Mononuclear cell (primary cell): ENCODE measurements around the gene SLIT3. TPM values are rescaled to one million over a fixed set of nuclear protein-coding genes. Genes with fewer than 3 reads are reported as not detected.

Experiments
- H3K27me3 ChIP-seq: 2 replicates; pipeline ENCODE4 v1.6.0; 2011; ENCODE audit warnings: low read length, control low read depth; ENCODE audit not compliant: insufficient read depth
- H3K4me1 ChIP-seq: 2 replicates; pipeline ENCODE4 v1.5.1; 2011; ENCODE audit warnings: mild to moderate bottlenecking, low read length, control low read depth; ENCODE audit not compliant: insufficient read depth
- H3K4me3 ChIP-seq: 2 replicates; pipeline ENCODE4 v1.5.1; 2011; ENCODE audit warnings: mild to moderate bottlenecking, low read length, moderate library complexity
- H3K9me3 ChIP-seq: 2 replicates; pipeline ENCODE4 v1.5.1; 2011; ENCODE audit warnings: low read depth, mild to moderate bottlenecking, control low read depth, low read length
- total RNA-seq: library from RNA; depleted of rRNA; stranded (reverse); fragments of >200 nt; gene quantifications from one replicate; pipeline ENCODE4 v1.2.3, GENCODE V29; 2012

The SLIT3 gene
- total RNA-seq, 1 donor: 0.10 TPM

DNA sequence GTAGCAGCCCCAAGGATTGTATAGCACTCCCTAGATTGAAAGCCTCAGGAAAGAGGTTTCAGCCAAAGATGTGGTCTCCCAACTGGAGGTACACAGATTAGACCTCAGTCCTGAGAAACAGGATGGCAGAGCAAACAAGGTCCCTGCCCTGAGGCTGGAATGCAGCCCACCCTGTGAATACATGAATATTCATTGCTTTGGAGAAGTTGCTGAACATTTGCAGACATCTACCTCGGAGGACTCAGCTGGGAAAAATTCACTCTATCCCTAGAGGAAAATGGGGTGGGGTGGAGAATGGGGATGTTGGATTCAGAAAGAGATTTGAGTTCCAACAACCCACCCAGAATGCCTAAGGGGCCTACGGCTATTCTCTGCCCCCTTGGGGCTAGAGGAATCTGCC is 129.4 kb downstream of the SLIT3 start:
- H3K27me3 ChIP-seq: no peaks in the 10 kb centered on the region
- no peaks in the 10 kb centered on the region for H3K4me1 ChIP-seq
- H3K4me3 ChIP-seq: no peak overlapping the region
- H3K9me3 ChIP-seq: no peaks in the 10 kb centered on the region

GRCh38 chr5:169169783-169170182 is 131.2 kb downstream of the SLIT3 start:
- Histone ChIP-seq H3K4me3 (no peak overlapping the region), H3K4me1 (no peaks in the 10 kb centered on the region), H3K9me3 (no peaks in the 10 kb centered on the region), H3K27me3 (no peaks in the 10 kb centered on the region)

GRCh38 chr5:169168280-169168679 is 132.7 kb downstream of the SLIT3 start:
- H3K27me3 ChIP-seq: no peaks in the 10 kb centered on the region
- no peaks in the 10 kb centered on the region for H3K4me1 ChIP-seq
- no peak overlapping the region for H3K4me3 ChIP-seq
- H3K9me3 ChIP-seq: no peaks in the 10 kb centered on the region

DNA sequence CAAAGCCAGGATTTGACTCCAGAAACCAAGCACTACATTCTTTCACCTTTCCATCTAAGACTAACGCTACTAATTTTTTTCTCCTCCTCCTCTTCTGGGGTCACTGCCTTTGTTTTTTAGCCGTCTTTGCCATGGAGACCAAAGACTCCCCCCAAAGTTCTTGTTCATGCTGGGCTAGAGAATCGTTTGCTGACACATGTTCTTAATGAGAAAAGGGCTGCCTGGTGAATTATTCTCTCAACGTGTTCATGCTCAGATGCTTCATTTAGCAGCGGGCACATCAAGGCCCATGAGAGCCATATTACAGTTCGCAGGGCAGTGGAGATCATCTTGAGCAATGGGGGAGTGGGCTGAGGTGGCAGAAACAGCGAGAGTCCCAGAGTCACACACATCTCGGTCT is 134.9 kb downstream of the SLIT3 start:
- Histone ChIP-seq H3K4me1 (no peaks in the 10 kb centered on the region), H3K4me3 (no peak overlapping the region), H3K27me3 (no peaks in the 10 kb centered on the region), H3K9me3 (no peaks in the 10 kb centered on the region)

DNA sequence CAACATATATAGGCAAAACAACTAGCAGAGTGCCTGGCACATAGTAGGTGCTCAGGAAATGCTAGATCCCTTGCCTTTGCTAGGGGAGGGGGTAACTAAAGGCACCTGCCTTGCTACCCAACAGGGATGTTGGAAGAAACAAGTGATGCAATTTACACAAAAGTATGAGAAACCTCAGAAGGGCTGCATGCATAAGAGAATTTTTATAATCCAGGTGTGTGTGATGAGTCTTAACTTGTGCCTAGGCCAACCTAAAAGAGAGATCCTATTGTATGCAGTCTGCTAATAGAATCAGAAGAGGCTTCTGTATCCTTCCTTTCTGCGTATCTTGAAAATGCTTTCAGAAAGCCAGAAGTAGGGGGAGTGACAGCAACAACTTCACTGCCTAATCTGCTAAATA is 135.9 kb downstream of the SLIT3 start:
- Histone ChIP-seq H3K4me3 (no peak overlapping the region), H3K9me3 (no peaks in the 10 kb centered on the region), H3K27me3 (no peaks in the 10 kb centered on the region), H3K4me1 (no peaks in the 10 kb centered on the region)

- H3K4me1 ChIP-seq: no peaks in the 10 kb centered on the region
- no peaks in the 10 kb centered on the region for H3K9me3 ChIP-seq
- no peaks in the 10 kb centered on the region for H3K27me3 ChIP-seq
- no peak overlapping the region for H3K4me3 ChIP-seq
Observed at GRCh38 chr5:169164481-169164925, 136.4 kb downstream of the SLIT3 start.

DNA sequence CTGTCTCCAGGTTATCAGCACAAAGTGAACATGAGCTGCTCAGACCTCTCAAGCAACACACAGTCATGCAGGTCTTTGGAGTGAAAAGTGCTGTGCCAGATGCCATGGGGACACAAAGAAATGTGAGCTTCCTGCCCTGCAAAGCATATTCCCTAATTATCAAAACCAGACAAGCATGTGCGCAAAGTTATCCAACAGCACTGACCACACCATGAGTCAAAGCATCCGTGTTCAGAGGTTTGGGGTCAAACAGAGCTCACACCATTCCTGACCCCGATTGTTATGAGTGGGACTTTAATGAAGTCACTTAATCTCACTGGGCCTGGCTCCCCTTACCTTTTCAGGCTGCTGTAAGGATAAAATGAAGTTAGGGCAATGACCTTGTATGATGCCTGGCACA is 138.5 kb downstream of the SLIT3 start:
- Histone ChIP-seq H3K4me1 (no peaks in the 10 kb centered on the region), H3K9me3 (peaks cover 7% of the 10 kb centered on the region), H3K4me3 (no peak overlapping the region), H3K27me3 (no peaks in the 10 kb centered on the region)

GRCh38 chr5:169161022-169161680 is 139.8 kb downstream of the SLIT3 start:
- H3K9me3 ChIP-seq: peaks cover 7% of the 10 kb centered on the region
- H3K27me3 ChIP-seq: no peaks in the 10 kb centered on the region
- H3K4me1 ChIP-seq: no peaks in the 10 kb centered on the region
- H3K4me3 ChIP-seq: no peak overlapping the region

GRCh38 chr5:169160405-169160901 is 140.5 kb downstream of the SLIT3 start:
- peaks cover 7% of the 10 kb centered on the region for H3K9me3 ChIP-seq
- no peaks in the 10 kb centered on the region for H3K27me3 ChIP-seq
- H3K4me3 ChIP-seq: no peak overlapping the region
- H3K4me1 ChIP-seq: no peaks in the 10 kb centered on the region

DNA sequence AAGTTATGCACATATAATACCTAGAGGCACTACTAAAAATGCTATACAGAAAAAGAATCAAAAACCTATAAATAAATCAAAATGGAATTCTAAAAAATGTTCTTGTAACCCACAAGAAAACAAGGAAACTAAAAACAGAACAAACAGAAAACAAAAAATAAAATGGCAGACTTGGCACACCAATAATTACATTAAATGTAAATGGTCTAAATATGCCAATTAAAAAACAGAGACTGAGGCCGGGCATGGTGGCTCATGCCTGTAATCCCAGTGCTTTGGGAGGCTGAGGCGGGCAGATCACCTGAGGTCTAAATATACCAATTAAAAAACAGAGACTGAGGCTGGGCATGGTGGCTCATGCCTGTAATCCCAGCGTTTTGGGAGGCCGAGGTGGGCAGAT is 142.2 kb downstream of the SLIT3 start:
- Histone ChIP-seq H3K9me3 (peaks cover 7% of the 10 kb centered on the region), H3K4me1 (no peaks in the 10 kb centered on the region), H3K27me3 (no peaks in the 10 kb centered on the region)

DNA sequence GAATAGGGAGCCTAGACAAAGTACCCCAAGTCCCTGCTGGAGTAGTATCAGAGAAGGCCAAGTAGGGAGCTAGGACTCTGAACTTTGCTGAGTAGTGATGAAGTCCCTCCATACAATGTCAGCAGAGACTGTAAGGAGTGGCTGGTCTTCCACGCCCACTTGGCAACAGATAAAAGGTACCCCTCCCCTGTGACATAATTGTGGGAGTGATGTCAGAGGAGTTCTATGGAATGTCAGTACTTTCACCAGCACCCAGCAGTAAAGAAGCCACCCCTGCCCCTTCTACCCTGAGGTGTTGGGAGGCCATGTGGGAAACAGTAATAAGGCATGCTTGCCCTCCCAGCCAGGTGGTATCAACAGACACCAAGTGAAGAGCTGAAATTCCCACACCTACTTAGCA is 143.9 kb downstream of the SLIT3 start:
- H3K4me1 ChIP-seq: no peaks in the 10 kb centered on the region
- no peak overlapping the region for H3K4me3 ChIP-seq
- no peaks in the 10 kb centered on the region for H3K27me3 ChIP-seq
- peaks cover 7% of the 10 kb centered on the region for H3K9me3 ChIP-seq

More for the DNA sequence above, 142.2 kb downstream of the SLIT3 start:
- H3K4me3 ChIP-seq: no peak overlapping the region

- Histone ChIP-seq H3K4me3 (no peak overlapping the region), H3K27me3 (no peaks in the 10 kb centered on the region), H3K4me1 (no peaks in the 10 kb centered on the region), H3K9me3 (peaks cover 7% of the 10 kb centered on the region)
Observed at GRCh38 chr5:169154679-169155078, 146.3 kb downstream of the SLIT3 start.

DNA sequence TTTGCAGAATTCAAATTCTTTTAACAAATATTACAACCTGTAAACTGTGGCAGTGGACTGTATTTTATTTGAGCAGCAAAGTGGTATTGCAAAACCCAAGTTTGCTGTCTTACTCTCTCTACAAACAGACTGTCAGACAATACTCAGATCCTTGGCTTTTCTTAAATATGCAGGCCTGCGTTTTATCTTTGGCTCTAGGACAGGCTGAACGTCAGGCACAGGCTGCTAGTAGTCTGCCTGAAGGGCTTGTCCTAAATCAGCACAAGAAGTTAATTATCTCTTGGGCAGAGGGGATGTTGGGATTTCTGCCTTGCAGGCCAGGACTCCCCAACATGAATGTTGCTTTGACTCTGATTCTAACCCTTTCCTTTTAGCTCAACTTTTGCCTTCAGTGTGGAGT is 147.5 kb downstream of the SLIT3 start:
- no peaks in the 10 kb centered on the region for H3K4me1 ChIP-seq
- no peak overlapping the region for H3K4me3 ChIP-seq
- H3K27me3 ChIP-seq: no peaks in the 10 kb centered on the region
- peaks cover 4% of the 10 kb centered on the region for H3K9me3 ChIP-seq

- Histone ChIP-seq H3K27me3 (no peaks in the 10 kb centered on the region), H3K4me3 (no peak overlapping the region), H3K4me1 (no peaks in the 10 kb centered on the region), H3K9me3 (no peaks in the 10 kb centered on the region)
Observed at GRCh38 chr5:169152946-169153345, 148.0 kb downstream of the SLIT3 start.

DNA sequence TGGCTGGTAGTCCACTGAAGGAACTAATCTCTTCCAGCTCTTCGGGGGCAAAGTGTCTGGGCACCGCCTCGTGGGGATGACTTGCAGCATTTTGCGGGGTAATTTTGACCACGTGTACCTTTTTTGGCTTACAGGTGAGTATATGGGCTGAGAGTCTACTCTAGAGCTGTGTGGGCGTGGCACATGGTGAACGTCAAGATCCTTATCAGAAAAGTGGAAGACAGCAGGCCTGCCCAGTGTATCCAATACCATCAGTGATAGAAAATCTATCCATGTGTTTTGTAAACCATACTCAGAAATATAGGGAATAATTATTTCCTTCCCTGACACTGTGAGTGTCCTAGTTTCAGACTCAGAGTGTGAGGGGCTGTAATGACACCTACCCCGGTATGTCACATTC is 148.5 kb downstream of the SLIT3 start:
- H3K9me3 ChIP-seq: no peaks in the 10 kb centered on the region
- H3K4me3 ChIP-seq: no peak overlapping the region
- H3K4me1 ChIP-seq: no peaks in the 10 kb centered on the region
- H3K27me3 ChIP-seq: no peaks in the 10 kb centered on the region

- H3K4me1 ChIP-seq: no peaks in the 10 kb centered on the region
- H3K4me3 ChIP-seq: no peak overlapping the region
- no peaks in the 10 kb centered on the region for H3K9me3 ChIP-seq
- no peaks in the 10 kb centered on the region for H3K27me3 ChIP-seq
Observed at GRCh38 chr5:169151051-169151805, 149.7 kb downstream of the SLIT3 start.
